DMS 273 treated with DMSO at 0.1 percent for 48 hours (cell line): ENCODE data around the gene PUSL1.

Experiments used
- DNase-seq: peaks from one replicate; lab custom pipeline; 2025; lab: John Stamatoyannopoulos, UW

The PUSL1 gene

DNA sequence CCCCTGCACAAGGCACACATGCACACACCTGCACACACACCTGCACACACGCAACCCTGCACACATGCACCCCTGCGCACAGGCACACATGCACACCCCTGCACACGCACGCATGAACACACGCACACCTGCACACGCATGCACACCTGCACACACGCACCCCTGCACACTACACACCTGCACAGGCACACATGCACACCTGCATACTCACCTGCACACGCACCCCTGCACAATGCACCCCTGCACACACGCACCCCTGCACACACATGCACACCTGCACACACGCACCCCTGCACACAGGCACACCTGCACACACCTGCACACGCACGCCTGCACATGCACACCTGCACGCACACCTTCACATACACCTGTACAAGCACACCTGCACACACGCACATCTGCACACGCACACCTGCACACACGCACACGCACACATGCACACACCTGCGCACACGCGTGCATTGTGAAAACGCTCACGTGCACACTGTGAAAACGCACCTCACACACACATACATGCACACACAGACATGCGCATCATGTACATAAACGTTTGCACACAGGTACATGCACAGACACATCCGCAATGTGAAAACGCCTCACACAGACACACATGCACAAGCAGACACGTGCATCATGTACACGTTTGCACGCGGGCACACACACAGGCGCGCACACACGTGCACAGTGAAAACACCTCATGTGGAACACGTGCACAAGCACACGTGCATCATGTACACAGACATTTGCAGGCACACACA lies 32.6 kb downstream of the PUSL1 start:
- DNase-seq: no peak

GRCh38 chr1:1341549-1342021 lies 33.2 kb downstream of the PUSL1 start:
- DNase-seq: no peak

GRCh38 chr1:1342061-1342562 lies 33.7 kb downstream of the PUSL1 start:
- no peak for DNase-seq

DNA sequence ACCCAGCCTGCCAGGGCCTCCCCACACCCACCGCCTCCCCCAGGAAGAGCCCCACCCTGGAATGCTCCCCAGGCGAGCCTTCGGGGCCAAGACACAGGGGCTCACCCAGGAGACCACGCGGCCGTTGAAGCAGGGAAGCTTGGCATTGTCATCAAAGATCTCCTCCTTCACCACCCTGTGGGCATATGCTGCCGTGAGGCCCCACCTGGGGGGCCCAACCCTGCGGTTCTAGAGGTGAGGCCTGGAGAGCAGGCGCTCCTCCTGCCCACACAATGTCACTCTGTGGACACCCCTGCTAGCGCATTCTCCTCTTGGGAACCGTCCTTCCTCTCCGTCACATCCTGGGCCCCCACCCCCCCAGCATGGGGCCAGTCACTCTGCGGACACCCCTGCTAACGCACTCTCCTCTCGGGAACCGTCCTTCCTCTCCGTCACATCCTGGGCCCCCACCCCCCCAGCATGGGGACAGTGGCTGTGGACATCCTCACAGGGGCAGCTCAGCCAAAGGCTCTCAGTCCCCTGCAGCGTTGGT lies 34.3 kb downstream of the PUSL1 start:
- DNase-seq: no peak

DNA sequence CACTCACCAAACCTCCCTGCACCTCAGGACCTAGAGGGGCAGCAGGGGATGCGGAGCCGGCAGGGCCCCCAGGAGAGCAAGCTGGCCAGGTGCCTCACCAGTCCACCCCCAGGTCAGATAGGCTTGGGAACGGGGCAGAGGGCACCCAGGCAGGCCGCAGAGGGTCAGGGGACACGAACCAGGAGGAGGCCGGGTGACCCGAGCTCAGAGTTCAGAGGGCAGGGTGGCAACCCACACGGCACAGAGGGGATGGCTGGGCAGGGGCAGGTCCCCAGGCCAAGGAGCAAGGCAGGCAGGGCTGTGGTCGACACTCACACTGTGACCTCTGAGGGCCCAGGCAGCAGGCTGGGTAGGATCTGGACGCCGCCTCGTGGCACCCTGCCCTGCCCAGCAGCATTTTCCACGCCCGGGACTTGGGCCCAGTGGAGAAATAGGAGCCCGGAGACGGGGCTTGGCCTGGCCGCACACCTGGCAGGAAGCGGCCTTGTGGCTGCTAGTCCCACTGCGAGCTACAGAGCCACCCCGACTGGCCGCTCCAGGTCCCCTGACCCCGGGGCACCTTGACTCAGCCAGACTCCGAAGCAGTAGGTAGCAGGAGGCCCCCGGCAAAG lies 35.5 kb downstream of the PUSL1 start:
- DNase-seq: no peak

- DNase-seq: no peak
Observed at GRCh38 chr1:1344655-1345361, 36.4 kb downstream of the PUSL1 start.

DNA sequence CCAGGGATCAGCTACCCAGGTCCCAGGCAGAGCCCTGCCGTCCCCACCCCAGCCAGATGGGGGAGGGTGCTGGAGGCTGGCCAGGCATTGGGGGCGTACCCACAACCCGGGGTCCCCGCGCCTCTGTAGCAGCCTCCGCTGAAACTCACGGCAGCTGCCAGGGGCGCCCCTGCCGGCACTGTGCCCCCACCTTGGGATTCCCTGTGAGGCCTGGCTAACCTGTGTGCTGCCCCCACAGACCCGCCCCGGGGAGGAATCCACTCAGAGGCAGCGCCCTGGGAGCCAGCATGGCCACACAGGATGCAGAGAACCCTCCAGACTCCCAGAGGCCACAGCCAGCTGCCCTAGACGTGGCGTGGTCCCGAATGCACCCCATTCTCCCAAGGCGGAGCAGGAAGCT lies 37.0 kb downstream of the PUSL1 start:
- DNase-seq: no peak

GRCh38 chr1:1345860-1346500 lies 37.6 kb downstream of the PUSL1 start:
- DNase-seq: no peak

DNA sequence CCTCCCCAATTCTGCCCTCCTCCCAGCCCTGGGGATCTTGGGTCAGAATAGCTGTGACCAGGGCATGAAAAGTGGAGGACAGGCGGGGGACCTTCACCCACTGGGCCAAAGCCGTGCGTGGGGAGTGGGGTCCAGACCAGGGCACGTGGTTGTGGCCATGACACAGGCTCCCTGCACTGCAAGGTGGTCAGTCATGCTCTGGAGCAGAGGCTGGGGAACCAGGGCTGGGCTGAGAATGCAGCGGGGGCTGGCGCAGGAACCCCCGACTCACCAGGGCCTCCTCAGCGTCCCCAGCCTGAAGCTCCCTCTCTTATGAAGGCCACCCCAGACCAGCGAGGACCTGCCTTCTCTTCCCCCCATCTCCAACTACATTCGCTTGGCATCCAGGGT lies 38.1 kb downstream of the PUSL1 start:
- no peak for DNase-seq

GRCh38 chr1:1347026-1347595 lies 38.7 kb downstream of the PUSL1 start:
- no peak for DNase-seq

DNA sequence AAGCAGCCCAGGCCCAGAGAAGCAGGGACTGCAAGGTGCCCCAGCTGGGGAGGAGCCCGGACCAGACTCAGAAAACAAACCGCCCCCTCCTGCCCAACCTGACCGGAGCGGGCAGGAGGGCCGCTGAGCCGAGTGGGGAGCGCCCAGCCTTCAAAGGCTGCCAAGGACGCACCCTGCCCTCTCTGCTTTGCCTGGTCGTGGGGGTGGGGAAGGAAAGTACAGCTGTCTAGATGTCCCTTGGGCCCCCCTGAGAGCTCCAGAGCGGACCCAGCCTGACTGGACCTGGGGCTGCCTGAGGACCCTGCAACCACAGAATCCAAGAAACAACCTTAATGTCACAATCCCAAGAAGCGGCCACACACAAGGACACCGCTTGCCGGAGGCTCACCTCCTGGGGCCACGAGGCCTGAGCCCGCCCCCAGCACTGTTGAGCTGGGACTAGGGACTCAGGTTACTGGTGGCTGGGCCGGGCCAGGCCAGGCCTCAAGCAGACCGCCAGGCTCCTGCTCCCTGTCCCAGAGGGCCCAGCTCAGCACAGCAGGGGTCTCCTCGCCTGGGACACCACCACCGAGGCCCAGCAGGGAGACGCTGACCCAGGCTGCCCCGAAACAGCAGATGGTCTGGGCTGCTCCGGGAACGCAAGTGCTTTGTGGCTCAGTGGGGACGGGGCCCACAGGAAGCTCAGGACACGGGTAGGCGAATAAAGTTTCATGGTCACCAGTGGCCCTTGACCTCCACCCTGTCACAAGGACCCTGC lies 39.4 kb downstream of the PUSL1 start:
- DNase-seq: no peak

- DNase-seq: no peak
Observed at GRCh38 chr1:1348420-1349255, 40.2 kb downstream of the PUSL1 start.

GRCh38 chr1:1349256-1350012 lies 41.0 kb downstream of the PUSL1 start, which contains the start of gene DVL1:
TSS of gene DVL1 (minus strand) at chr1:1349418. CDS start at chr1:1349065, 353 bp downstream.
- no peak for DNase-seq

DNA sequence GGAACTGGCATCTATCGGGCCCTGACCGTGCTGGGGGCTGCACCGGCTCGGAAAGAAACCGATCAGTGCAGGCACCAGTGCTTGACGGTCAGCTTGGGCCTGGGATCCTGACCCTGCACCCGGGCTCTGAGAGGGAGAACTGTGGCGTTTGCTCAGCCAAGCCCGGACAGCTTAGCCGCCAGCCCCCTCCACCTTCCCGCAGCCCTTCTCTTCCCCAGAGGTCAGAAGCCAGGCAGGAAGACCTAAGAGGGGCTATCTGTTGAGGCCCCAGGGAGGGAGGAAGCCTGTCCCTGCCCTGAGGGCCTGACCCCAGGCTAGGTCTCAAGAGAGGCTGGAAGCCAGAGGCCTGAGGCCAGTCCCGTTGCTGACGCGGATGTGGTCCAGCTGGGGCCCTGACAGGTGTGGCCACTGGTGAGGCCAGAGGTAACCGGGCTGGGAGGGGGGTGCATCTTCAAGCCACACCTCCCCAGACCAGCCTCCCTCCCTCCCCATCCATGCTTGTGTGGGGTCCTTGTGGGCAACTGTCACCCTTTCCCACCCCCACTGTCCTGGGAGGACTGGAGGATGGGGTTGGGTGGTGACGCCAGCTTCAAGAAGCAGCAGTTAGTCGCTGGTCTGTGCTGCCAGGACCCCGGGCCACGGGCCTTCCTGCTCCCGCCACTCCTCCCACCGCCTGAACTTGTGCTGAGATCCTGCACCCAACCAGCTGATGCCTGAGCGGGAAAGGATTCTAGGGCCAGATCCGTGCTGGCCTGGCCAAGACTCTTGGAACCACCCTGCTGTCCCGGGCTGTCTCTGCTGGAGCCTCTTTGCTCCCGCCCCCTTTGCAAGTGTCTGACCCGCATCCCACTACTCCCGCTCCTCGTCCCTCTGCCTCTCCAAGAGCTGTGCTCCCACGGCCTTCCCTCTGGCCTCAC lies 43.4 kb downstream of the PUSL1 start:
- no peak for DNase-seq

DNA sequence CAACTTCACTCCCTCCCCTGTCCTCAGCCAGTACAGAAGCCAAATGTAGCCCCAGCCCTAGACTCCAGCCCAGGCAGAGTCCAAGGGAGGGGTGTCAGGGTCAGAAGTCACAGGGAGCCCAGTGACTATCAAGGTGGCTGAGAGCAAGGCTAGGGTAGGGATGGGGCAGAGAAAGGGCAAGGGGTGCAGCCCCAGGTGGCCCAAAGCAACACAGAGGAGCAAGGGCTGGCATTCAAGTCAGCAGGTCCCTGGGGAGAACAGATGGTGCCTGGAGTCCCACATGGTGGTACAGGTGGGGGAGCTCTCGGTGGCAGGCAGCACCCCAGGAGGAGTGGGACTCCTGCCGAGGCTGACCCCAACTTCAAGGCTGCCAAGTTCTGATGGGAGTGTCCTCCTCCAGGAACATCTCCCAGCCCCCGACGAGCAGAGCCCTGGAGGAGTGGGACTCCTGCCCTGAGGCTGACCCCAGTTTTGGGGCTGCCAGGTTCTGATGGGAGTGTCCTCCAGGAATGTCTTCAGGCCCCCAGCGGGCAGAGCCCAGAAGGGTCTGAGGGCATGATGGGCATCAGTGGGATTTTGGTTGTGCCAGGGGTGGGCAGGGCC lies 44.5 kb downstream of the PUSL1 start:
- no peak for DNase-seq

- no peak for DNase-seq
Observed at GRCh38 chr1:1353389-1354151, 45.2 kb downstream of the PUSL1 start.
